DMS153 treated with DMSO at 0.1 percent for 48 hours (cell line): ENCODE results near the gene EPB41L2.
"Not testable (repeated sequence)": the region's sequence is repeated elsewhere in the genome, so short reads cannot be mapped to it uniquely, and the experiment has no call there.

Experiments used
- DNase-seq: peaks from one replicate; lab custom pipeline; 2025; ENCODE audit not compliant: unreplicated experiment; lab: John Stamatoyannopoulos, UW

Gene EPB41L2

GRCh38 chr6:131005439-131006016, 57.5 kb downstream of the EPB41L2 start:
- no peak for DNase-seq

GRCh38 chr6:131004936-131005335, 58.1 kb downstream of the EPB41L2 start:
- no peak for DNase-seq

- no peak for DNase-seq
Measured at GRCh38 chr6:131004387-131004755, 58.7 kb downstream of the EPB41L2 start.

- DNase-seq: no peak
Measured at GRCh38 chr6:131003488-131004386, 59.3 kb downstream of the EPB41L2 start.

GRCh38 chr6:131002661-131002980, 60.4 kb downstream of the EPB41L2 start:
- no peak for DNase-seq

GRCh38 chr6:131001945-131002660, 60.9 kb downstream of the EPB41L2 start:
- DNase-seq: no peak

- no peak for DNase-seq
Measured at GRCh38 chr6:131001111-131001736, 61.8 kb downstream of the EPB41L2 start.

- DNase-seq: no peak
Measured at GRCh38 chr6:131000544-131000943, 62.5 kb downstream of the EPB41L2 start.

GRCh38 chr6:130997061-130997753, 65.8 kb downstream of the EPB41L2 start:
- DNase-seq: no peak

- no peak for DNase-seq
Measured at GRCh38 chr6:130996635-130997034, 66.4 kb downstream of the EPB41L2 start.

DNA sequence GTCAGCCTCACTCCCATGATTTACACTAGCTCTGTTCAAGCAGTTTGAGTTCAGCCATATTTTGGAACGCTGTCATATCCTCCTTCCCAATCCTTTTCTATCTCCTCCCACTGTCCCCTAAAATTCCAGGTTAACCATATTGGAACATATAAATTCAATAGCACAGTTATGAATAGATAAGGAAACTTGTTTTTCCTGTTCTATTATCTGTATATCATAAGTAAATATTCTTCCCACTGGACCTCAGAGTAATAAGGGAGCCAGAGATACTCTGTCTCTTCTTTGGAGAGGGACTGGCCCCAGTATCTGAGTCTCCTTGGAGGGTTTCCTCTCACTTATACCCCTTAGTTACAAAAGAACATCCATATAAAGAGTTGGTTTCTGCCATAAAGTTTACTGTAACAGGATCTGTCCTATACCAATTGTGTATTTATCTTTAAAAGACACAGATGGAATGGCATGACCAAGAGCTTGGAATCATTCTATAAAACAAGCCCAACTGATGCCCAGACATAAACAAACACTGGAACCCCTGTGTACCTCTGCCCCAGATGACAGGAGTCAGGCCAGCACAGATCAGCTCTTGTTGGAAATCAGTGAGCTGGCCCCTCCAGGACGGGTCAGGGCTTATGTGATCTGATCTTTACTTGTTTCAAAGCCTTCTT, 67.1 kb downstream of the EPB41L2 start:
- no peak for DNase-seq

DNA sequence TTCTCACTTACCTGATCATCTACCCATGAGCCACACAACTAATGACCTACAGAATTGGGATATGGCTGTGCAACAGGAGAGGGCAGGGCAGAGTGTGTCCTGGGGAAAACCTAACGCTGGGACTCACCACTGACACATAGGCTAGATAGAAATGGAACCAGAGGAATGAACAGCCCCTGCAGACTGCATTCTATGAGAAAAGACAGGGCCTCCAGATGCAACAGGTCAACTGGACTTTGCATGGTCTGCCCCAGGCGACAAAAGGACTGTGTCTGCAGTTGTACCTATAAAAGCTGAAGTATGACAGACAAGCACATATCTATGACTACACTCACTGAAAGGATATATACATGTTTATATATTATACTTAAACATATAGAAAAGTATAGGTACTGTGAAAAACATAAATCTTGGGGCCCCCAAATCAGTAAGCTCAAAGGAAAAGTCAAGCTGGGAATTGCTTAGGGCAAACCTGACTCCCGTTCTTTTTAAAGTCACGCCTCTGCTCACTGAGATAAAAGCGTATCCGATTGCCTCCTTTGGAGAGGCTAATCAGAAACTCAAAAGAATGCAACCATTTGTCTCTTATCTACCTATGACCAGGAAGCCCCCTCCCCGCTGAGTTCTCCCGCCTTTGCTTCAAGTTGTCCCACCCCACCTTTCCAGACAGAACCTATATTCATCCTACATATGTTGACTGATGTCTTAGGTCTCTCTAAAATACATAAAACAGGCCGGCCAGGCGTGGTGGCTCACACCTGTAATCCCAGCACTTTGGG, 68.5 kb downstream of the EPB41L2 start:
- DNase-seq: no peak

DNA sequence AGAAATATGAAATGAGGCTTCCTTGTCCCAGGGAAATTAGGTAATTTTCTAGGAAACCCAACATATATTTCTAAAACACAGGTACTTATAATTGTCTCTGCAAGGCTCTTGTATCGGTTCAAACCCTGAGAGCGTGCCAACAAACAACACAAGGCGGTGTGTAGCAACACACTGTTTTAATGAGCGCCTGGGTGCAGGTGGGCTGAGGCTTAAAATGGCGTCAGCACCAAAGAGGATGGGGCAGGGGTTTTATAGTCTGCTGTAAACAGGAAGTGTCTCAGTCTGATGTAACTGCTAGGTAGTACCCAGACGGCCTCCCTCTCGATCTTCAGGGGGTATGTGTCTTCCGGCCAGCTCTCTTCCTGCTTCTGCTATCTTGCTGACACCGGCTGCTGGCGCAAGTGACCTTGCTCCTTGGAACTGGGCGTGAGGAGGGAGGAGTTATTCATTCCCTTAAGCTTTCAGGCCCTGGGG, 69.7 kb downstream of the EPB41L2 start:
- DNase-seq: no peak

- DNase-seq: no peak
Measured at GRCh38 chr6:130991422-130992137, 71.5 kb downstream of the EPB41L2 start.

- not testable (repeated sequence) for DNase-seq
Measured at GRCh38 chr6:130987539-130987938, 75.5 kb downstream of the EPB41L2 start.

GRCh38 chr6:130985115-130985514, 77.9 kb downstream of the EPB41L2 start:
- no peak for DNase-seq

DNA sequence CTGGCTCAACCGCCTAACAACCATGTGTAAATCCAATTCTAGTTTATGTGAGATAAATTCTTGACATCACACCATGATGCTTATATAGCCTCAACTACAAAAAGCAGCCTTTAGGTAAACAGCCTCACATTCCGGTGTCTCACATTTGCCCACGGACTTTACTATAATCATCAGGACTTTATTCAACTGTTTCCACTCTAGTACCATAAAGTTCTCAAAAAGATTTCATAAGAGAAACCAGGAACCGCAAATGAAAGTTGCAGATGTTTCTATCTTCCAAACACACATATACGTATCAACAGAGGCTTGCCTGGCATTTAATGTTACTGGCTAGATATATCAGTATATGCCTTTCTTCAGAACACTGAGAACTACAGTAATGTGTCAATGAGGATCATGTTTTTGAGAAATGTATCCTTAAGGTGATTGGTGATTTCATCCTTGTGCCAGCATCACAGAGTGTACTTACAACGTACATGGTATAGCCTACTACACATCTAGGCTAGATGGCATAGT, 80.0 kb downstream of the EPB41L2 start:
- no peak for DNase-seq

DNA sequence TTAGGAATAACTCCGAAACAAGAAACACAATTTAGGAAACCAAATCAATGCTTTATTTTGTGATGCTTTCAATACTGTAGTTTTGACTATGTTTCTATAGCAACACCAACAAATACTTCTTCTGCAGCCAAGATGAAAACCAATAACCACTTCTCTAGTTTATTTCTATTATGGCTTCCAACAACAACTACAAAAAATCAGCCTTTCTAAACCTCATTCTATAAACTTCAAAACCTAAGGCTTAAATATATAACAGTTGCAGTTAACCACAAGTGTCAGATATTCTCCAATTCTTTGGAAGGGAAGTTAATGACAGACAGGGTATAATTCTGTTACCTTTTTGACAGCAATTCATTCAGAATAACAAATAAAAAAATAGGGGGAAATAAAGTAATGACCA, 80.9 kb downstream of the EPB41L2 start:
- DNase-seq: no peak

GRCh38 chr6:130981409-130981808, 81.6 kb downstream of the EPB41L2 start:
- DNase-seq: no peak
